ENCODE measurements around the gene CGB8. TPM values are rescaled to one million over a fixed set of nuclear protein-coding genes. Genes with fewer than 3 reads are reported as not detected.

Gene CGB8
- total and polyA plus RNA-seq, 2 of the 4 experiments (the other 2 are of a cell fraction), result 0.48 TPM; not detected in 1

DNA sequence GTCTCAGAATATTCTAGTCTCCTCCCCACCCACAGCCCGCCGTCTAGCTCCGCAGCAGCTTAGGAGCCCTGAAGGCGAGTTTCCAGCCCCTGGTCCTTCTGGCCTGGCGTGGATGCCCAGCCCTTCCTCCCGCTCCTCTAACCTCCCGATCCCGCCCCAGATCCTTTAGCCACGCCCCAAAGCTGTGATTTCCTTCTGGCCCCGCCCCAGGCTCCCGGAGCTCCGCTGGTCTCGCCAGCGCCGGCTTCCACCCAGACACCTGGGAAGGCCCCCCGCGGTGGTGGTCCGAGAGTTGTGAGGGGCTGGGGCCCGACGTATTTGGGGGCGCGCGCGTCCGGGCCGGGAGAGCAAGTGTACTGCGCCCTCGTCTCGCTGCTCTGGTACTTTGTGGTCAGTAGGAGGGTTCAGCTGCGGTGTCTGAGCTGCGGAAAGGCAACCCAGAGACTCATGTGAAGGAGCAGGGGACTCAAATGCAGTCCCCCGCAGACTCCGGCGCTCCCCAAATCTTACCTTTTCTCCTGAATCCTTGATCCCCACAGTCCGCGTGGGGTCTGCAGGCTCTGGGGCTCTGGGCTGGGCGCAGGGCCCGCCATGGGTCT, 8.8 kb upstream of the CGB8 start, which contains the start of gene CGB7:
CGB7 (minus strand) TSS at position 114 of the 599 bp plus-strand sequence. CDS start 2,374 bp downstream, outside the sequence.
- Histone ChIP-seq H3K4ac (ENCODE audit: low read depth, low read length) (peak within 1 kb of the TSS; percentile 16; the same call in 1 of the 2 replicates), H2AK5ac (ENCODE audit: low read depth, low read length) (peak within 1 kb of the TSS; percentile 39), H4K8ac (ENCODE audit: low read depth in 2 of 2, low read length in 2 of 2) (peak within 1 kb of the TSS in 1 of 2 experiments; percentile 60; a peak in 2 of 4 replicates), H3K4me1 (ENCODE audit: control insufficient read depth, insufficient read depth, low read length) (peaks cover 2% of the 10 kb centered on the region; the same call in 1 of the 2 replicates), H2AFZ (replicated peaks; ENCODE audit: low read length, poor library complexity) (peak within 1 kb of the TSS; percentile 95), H3K27ac (ENCODE audit: insufficient read depth, low read length) (no peak within 1 kb of the TSS; the same call in 1 of the 2 replicates), H2BK20ac (ENCODE audit: low read depth, low read length) (0 out of 2 replicates have a peak within 1 kb of the TSS, but pooled peaks have one; percentile 10), H3K14ac (replicated peaks; ENCODE audit: low read depth, low read length) (peak within 1 kb of the TSS; percentile 68), H3K56ac (ENCODE audit: extremely low read depth, insufficient read depth, low read length) (no peak within 1 kb of the TSS), H3K27me3 (ENCODE audit: control insufficient read depth, insufficient read depth, low read length) (peaks cover 6% of the 10 kb centered on the region; the same call in 1 of the 2 replicates), H3K9me3 (ENCODE audit: control insufficient read depth, insufficient read depth, low read length) (no peaks in the 10 kb centered on the region), H3K18ac (ENCODE audit: low read depth, low read length) (no peak within 1 kb of the TSS), H2AK9ac (replicated peaks; ENCODE audit: low read depth, low read length, poor library complexity) (peak within 1 kb of the TSS; percentile 60), H3K23ac (ENCODE audit: low read depth, low read length) (peak within 1 kb of the TSS; percentile 89), H4K20me1 (ENCODE audit: insufficient read depth, low read length) (no peaks in the 10 kb centered on the region), H2BK5ac (ENCODE audit: low read depth, low read length, poor library complexity, severe bottlenecking) (no peak within 1 kb of the TSS), H3K9ac (ENCODE audit: low read depth, low read length) (peak within 1 kb of the TSS; percentile 39; the same call in 1 of the 2 replicates), H3K4me2 (ENCODE audit: low read depth, low read length) (peak within 1 kb of the TSS; percentile 84), H2BK120ac (ENCODE audit: low read depth, low read length) (0 out of 2 replicates have a peak within 1 kb of the TSS, but pooled peaks have one; percentile 34), H3K9me1 (ENCODE audit: insufficient read depth, low read length) (no peaks in the 10 kb centered on the region), H3K79me1 (ENCODE audit: low read depth in 1 of 2, low read length in 2 of 2) (peaks cover 0 to 5% of the 10 kb centered on the region in 2 experiments; a peak in 3 of 4 replicates), H4K5ac (ENCODE audit: low read depth, low read length) (peak within 1 kb of the TSS; percentile 17; the same call in 1 of the 2 replicates), H2BK15ac (ENCODE audit: low read depth, low read length) (no peak within 1 kb of the TSS), H3K36me3 (ENCODE audit: control insufficient read depth, insufficient read depth, low read length) (no peaks in the 10 kb centered on the region), H4K91ac (ENCODE audit: insufficient read depth, low read depth, low read length) (peak within 1 kb of the TSS; percentile 62; the same call in 1 of the 2 replicates), H3K4me3 (ENCODE audit: insufficient read depth, low read depth, low read length) (peak within 1 kb of the TSS; percentile 61)
- in situ Hi-C loops (cut with MboI; ENCODE audit: low sequenced_read_pairs), result no loop called here
- TF ChIP-seq, protein P1, sequence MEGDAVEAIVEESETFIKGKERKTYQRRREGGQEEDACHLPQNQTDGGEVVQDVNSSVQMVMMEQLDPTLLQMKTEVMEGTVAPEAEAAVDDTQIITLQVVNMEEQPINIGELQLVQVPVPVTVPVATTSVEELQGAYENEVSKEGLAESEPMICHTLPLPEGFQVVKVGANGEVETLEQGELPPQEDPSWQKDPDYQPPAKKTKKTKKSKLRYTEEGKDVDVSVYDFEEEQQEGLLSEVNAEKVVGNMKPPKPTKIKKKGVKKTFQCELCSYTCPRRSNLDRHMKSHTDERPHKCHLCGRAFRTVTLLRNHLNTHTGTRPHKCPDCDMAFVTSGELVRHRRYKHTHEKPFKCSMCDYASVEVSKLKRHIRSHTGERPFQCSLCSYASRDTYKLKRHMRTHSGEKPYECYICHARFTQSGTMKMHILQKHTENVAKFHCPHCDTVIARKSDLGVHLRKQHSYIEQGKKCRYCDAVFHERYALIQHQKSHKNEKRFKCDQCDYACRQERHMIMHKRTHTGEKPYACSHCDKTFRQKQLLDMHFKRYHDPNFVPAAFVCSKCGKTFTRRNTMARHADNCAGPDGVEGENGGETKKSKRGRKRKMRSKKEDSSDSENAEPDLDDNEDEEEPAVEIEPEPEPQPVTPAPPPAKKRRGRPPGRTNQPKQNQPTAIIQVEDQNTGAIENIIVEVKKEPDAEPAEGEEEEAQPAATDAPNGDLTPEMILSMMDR (conservative IDR thresholded peaks at IDR 0.05; ENCODE audit: low read depth, low read length), result no peak
- TF ChIP-seq RFX5 (IDR thresholded peaks at IDR 0.05; ENCODE audit: low read depth, low read length) (no peak), MAZ (IDR thresholded peaks at IDR 0.05; ENCODE audit: borderline replicate concordance, low read depth, low read length) (no peak), POLR2A (IDR thresholded peaks at IDR 0.05; ENCODE audit: low read depth, low read length) (no peak), SMC3 (IDR thresholded peaks at IDR 0.05; ENCODE audit: low read depth, low read length) (no peak), BHLHE40 (IDR thresholded peaks at IDR 0.05; ENCODE audit: low read depth, low read length) (no peak), CEBPB (IDR thresholded peaks at IDR 0.05; ENCODE audit: low read depth, low read length) (no peak)
- TF ChIP-seq, protein P2, sequence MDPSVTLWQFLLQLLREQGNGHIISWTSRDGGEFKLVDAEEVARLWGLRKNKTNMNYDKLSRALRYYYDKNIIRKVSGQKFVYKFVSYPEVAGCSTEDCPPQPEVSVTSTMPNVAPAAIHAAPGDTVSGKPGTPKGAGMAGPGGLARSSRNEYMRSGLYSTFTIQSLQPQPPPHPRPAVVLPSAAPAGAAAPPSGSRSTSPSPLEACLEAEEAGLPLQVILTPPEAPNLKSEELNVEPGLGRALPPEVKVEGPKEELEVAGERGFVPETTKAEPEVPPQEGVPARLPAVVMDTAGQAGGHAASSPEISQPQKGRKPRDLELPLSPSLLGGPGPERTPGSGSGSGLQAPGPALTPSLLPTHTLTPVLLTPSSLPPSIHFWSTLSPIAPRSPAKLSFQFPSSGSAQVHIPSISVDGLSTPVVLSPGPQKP (IDR thresholded peaks at IDR 0.05; ENCODE audit: borderline replicate concordance, low read depth, low read length), result no peak
- BruUV-seq (replicated peaks), result no TSS peak
- ATAC-seq (ENCODE audit: low read depth), result peak; percentile 76
- intact Hi-C loops (cut with micrococcal nuclease), result loop anchor here (5.0 kb wide), 1 partner anchor 65 kb away; the partner anchor contains the start of genes GYS1 and RUVBL2
- ChIA-PET POLR2A (ENCODE audit: unreplicated experiment) (no interaction called here), CTCF (interaction anchor here (0.6 to 0.8 kb wide), 4 partner anchors 17 to 141 kb away, joined by 3 read pairs; no protein-coding TSS in a partner anchor)
- dilution Hi-C loops (cut with HindIII; ENCODE audit: low sequenced_read_pairs, unreplicated experiment), result no loop called here
- peak; percentile 35 for DNase-seq
- 14% methylated on average over 7 of the region's 38 CpGs; no CpG with 5 or more reads in 1 of the 2 experiments for WGBS, 2 experiments (ENCODE audit: extremely low coverage in 2 of 2, insufficient read length in 1 of 2)

All from IMR-90 (cell line).